Tibial artery (tissue), 4 donors: ENCODE results near the gene TENT5A.

Source experiments
- DNase-seq, 2 donors: peaks; one replicate each; pipeline ENCODE4 v3.0.0-alpha.2; 2019
- H3K27ac ChIP-seq, 2 donors: fragments of 200-600 bp; sonication (generic) in 1 of 2; 1 replicate in 1 of 2; 2 replicates in 1 of 2; pipeline ENCODE4 v1.5.1; 2018 to 2019; ENCODE audit warnings: mild to moderate bottlenecking in 1 of 2
- H3K27me3 ChIP-seq, 2 donors: fragments of 200-600 bp; sonication (generic) in 1 of 2; one replicate each; pipeline versions ENCODE4 v1.5.1 to v1.6.0; 2016 to 2019
- H3K36me3 ChIP-seq, 3 donors: fragments of 200-600 bp; sonication (generic) in 2 of 3; one replicate each; pipeline ENCODE4 v1.5.1; 2016 to 2019; ENCODE audit warnings: mild to moderate bottlenecking in 2 of 3
- H3K4me1 ChIP-seq, 4 donors: fragments of 200-600 bp; sonication (generic) in 2 of 4; 1 replicate in 3 of 4; 2 replicates in 1 of 4; pipeline ENCODE4 v1.5.1; 2016 to 2019
- H3K4me3 ChIP-seq, 2 donors: fragments of 200-600 bp; sonication (generic) in 1 of 2; 1 replicate in 1 of 2; 2 replicates in 1 of 2; pipeline ENCODE4 v1.5.1; 2018 to 2019; ENCODE audit warnings: mild to moderate bottlenecking in 2 of 2
- H3K9me3 ChIP-seq, 3 donors: fragments of 200-600 bp; sonication (generic) in 1 of 3; one replicate each; pipeline ENCODE4 v1.5.1; 2016 to 2019
- intact Hi-C: fragments of 100-400 bp; cut with DNase I; formaldehyde crosslinking; loops from one replicate; pipeline ENCODE4 v1.15.0; 2023; ENCODE audit warnings: low total_unique reads
- TF ChIP-seq, protein P1 (sequence below), 2 experiments: fragments of 200-600 bp in 1 of 2; fragments of 450-650 bp in 1 of 2; IDR thresholded peaks; one replicate each; pipeline ENCODE4 v1.5.1; 2017 to 2019; ENCODE audit warnings: antibody characterized with exemption in 2 of 2, mild to moderate bottlenecking in 1 of 2, moderate library complexity in 1 of 2

TENT5A gene

DNA sequence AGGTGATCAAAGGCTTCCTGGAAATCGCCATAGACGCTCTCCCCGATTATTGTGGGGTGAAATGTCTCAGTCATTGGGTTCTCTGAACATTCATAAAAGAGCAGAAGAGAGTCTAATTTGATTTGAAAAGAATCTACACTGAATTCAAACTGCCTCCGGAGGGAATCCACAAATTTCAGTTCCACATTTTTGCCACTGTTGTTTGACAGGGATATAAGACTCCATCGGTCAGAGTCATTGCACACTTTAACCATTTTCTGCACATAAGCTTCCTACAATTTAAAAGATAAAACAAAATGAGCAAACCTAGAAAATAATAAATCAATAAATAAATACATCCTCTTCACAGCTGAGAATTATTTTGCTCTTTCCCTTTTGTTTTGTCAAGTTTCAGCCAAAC, 2.3 kb downstream of the TENT5A start:
- H3K4me1 ChIP-seq: peaks cover 0 to 51% (median 17%) of the 10 kb centered on the region in 4 donors
- H3K27ac ChIP-seq: peak overlapping the region; percentile 95 to 98

DNA sequence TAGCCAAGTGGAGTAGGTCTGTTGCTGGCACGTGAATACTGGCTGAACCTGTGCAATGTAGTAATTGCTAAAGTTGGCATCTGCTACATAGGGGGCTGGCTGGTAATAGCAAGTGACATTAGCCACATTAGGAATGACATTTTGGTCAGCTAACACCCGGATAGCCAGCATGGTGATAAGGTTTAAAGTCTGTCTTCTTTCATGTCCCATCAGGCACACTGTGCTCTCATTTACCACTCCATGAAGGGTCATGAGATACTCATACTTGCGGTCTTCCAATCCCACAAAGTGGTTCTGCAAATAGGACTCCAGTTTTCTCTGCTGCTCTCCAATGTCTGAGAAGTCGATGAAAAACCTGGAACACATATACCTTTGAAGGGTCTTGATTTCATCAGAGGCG, 2.8 kb downstream of the TENT5A start:
- Histone ChIP-seq H3K27ac (peak overlapping the region; percentile 95 to 98), H3K4me3 (peak overlapping the region; percentile 69 to 73), H3K36me3 (peaks cover 0 to 30% (median 24%) of the 10 kb centered on the region in 3 donors), H3K27me3 (no peaks in the 10 kb centered on the region), H3K4me1 (peaks cover 0 to 56% (median 17%) of the 10 kb centered on the region in 4 donors), H3K9me3 (no peaks in the 10 kb centered on the region)
- DNase-seq: no peak
- intact Hi-C loops: loop anchor here (10.0 kb wide), 4 partner anchors 265 to 1645 kb away; partner anchors contain the start of gene BCKDHB
- TF ChIP-seq, protein P1, sequence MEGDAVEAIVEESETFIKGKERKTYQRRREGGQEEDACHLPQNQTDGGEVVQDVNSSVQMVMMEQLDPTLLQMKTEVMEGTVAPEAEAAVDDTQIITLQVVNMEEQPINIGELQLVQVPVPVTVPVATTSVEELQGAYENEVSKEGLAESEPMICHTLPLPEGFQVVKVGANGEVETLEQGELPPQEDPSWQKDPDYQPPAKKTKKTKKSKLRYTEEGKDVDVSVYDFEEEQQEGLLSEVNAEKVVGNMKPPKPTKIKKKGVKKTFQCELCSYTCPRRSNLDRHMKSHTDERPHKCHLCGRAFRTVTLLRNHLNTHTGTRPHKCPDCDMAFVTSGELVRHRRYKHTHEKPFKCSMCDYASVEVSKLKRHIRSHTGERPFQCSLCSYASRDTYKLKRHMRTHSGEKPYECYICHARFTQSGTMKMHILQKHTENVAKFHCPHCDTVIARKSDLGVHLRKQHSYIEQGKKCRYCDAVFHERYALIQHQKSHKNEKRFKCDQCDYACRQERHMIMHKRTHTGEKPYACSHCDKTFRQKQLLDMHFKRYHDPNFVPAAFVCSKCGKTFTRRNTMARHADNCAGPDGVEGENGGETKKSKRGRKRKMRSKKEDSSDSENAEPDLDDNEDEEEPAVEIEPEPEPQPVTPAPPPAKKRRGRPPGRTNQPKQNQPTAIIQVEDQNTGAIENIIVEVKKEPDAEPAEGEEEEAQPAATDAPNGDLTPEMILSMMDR (IDR thresholded peaks at IDR 0.05): no peak

More for the DNA sequence above, 2.3 kb downstream of the TENT5A start:
- TF ChIP-seq, protein P1 (IDR thresholded peaks at IDR 0.05): no peak
- Histone ChIP-seq H3K36me3 (peaks cover 0 to 28% (median 23%) of the 10 kb centered on the region in 3 donors), H3K4me3 (peak overlapping the region; percentile 69 to 73), H3K27me3 (no peaks in the 10 kb centered on the region), H3K9me3 (no peaks in the 10 kb centered on the region)
- no peak for DNase-seq
- intact Hi-C loops: loop anchor here (10.0 kb wide), 3 partner anchors 265 to 1645 kb away; partner anchors contain the start of gene BCKDHB

DNA sequence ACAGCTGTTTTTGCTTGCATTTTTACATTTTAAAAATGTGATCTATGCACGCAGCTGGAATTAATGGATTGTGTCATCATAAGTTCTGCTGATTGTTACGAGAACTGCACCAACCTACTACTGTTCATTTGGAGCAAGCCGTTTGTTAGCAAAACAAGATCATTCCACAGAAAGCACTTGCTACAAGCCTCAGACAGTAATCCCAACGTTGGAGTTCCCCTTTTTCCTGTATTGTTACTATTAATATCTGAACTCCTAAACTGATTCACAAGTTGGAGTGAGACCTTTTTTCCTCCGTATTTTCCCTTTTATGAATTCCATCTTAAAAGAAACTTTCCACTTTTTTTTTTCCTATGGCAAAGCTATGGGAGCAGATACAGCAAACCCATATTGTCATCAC, 3.5 kb downstream of the TENT5A start:
- H3K9me3 ChIP-seq: no peaks in the 10 kb centered on the region
- H3K27me3 ChIP-seq: no peaks in the 10 kb centered on the region
- H3K36me3 ChIP-seq: peaks cover 0 to 30% (median 24%) of the 10 kb centered on the region in 3 donors
- no peak for DNase-seq
- H3K27ac ChIP-seq: peak overlapping the region; percentile 95 to 98
- TF ChIP-seq, protein P1 (IDR thresholded peaks at IDR 0.05): no peak
- intact Hi-C loops: loop anchor here (10.0 kb wide), 1 partner anchor 1144 kb away; no protein-coding TSS in a partner anchor
- H3K4me3 ChIP-seq: peak overlapping the region; percentile 69 to 73
- peaks cover 0 to 58% (median 17%) of the 10 kb centered on the region in 4 donors for H3K4me1 ChIP-seq

DNA sequence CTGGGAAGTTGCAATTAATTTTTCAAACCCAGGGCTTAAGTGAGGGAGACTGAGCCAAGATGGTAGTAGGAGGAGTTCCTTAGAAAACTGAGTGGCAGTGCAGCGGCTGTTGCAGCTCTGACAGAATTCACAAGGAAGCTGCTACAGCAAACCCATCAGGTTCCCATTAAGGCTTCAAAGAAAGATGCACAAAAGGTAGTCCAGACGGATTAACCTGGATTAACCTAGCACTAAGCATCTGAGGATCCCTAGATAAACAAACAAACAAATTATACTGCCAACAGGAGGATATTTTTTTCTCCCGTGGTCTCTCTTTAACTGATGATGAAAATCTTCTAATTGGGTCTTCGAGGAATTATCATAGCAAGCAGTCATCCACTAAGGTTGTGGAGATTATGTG, 5.2 kb downstream of the TENT5A start:
- no peak for DNase-seq
- Histone ChIP-seq H3K4me1 (peaks cover 0 to 73% (median 17%) of the 10 kb centered on the region in 4 donors), H3K27me3 (no peaks in the 10 kb centered on the region), H3K27ac (peak overlapping the region; percentile 29 to 48), H3K4me3 (peak overlapping the region; percentile 9 to 69), H3K36me3 (peaks cover 0 to 30% (median 24%) of the 10 kb centered on the region in 3 donors), H3K9me3 (no peaks in the 10 kb centered on the region)
- TF ChIP-seq, protein P1 (IDR thresholded peaks at IDR 0.05): no peak
- intact Hi-C loops: loop anchor here (10.0 kb wide), 1 partner anchor 1143 kb away; no protein-coding TSS in a partner anchor

DNA sequence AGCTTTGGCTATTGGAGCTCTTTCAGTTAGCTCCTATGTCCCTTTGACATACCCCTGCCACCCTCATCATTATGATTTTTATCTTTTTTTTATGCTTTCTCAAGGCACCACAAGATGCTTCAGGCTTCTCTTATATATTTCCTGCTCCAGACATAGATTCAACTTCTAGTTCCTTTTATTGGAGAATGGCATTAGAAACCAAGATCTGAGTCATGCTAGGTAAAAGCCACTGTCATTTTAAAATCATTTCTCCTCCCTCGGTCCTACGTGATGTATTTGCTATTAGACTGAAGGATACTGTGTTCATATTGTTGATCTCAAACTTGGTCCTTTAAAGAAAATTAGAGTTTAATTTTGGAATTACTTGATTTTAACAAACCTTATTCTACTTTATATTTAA, 8.3 kb downstream of the TENT5A start:
- intact Hi-C loops: loop anchor here (10.0 kb wide), 1 partner anchor 1139 kb away; no protein-coding TSS in a partner anchor
- Histone ChIP-seq H3K36me3 (peaks cover 0 to 30% (median 24%) of the 10 kb centered on the region in 3 donors), H3K4me1 (peaks cover 0 to 74% (median 17%) of the 10 kb centered on the region in 4 donors)

More for the DNA sequence above, 8.3 kb downstream of the TENT5A start:
- Histone ChIP-seq H3K4me3 (no peak overlapping the region), H3K27ac (no peak overlapping the region), H3K9me3 (no peaks in the 10 kb centered on the region), H3K27me3 (no peaks in the 10 kb centered on the region)
- DNase-seq: no peak
- TF ChIP-seq, protein P1 (IDR thresholded peaks at IDR 0.05): no peak
